Forelimb muscle (tissue), 1 donor: ENCODE results near the gene HSCB. TPM values are rescaled to one million over a fixed set of nuclear protein-coding genes. Genes with fewer than 3 reads are reported as not detected.
"Not testable (repeated sequence)": the region's sequence is repeated elsewhere in the genome, so short reads cannot be mapped to it uniquely, and the experiment has no call there.

Experiments used
- DNase-seq: peaks from one replicate; pipeline ENCODE4 v3.0.0-alpha.2; 2013; ENCODE audit warnings: low read depth
- polyA plus RNA-seq: library from polyadenylated mRNA; unstranded; fragments of 120-200 nt; gene quantifications from one replicate; pipeline ENCODE4 v1.2.1, GENCODE V29; 2013; ENCODE audit not compliant: insufficient read length

Gene HSCB
- 17.3 TPM for polyA plus RNA-seq

- DNase-seq = peak; percentile 99
Observed at GRCh38 chr22:28741785-28742561, at the start of gene HSCB, which contains the start of gene CHEK2. HSCB (plus strand) TSS chr22:28742039; CDS start chr22:28742096, 57 bp downstream. CHEK2 (minus strand) TSS chr22:28741820; CDS start chr22:28734721, 7,099 bp downstream.

GRCh38 chr22:28693041-28693760, 48.6 kb upstream of the HSCB start:
- DNase-seq = not testable (repeated sequence)

- DNase-seq = no peak
Observed at GRCh38 chr22:28702891-28703290, 38.9 kb upstream of the HSCB start.

GRCh38 chr22:28703436-28703835, 38.4 kb upstream of the HSCB start:
- DNase-seq = no peak

GRCh38 chr22:28706845-28707244, 35.0 kb upstream of the HSCB start:
- DNase-seq = no peak

- no peak for DNase-seq
Observed at GRCh38 chr22:28710107-28710506, 31.7 kb upstream of the HSCB start.

- no peak for DNase-seq
Observed at GRCh38 chr22:28710576-28711191, 31.2 kb upstream of the HSCB start.

- DNase-seq = no peak
Observed at GRCh38 chr22:28711341-28711740, 30.5 kb upstream of the HSCB start.

GRCh38 chr22:28711820-28712777, 29.7 kb upstream of the HSCB start:
- DNase-seq = no peak

GRCh38 chr22:28714043-28714628, 27.7 kb upstream of the HSCB start:
- no peak for DNase-seq

- no peak for DNase-seq
Observed at GRCh38 chr22:28715611-28716010, 26.2 kb upstream of the HSCB start.

GRCh38 chr22:28716686-28717085, 25.2 kb upstream of the HSCB start:
- DNase-seq = no peak

GRCh38 chr22:28718044-28718443, 23.8 kb upstream of the HSCB start:
- DNase-seq = no peak

- no peak for DNase-seq
Observed at GRCh38 chr22:28728002-28728401, 13.8 kb upstream of the HSCB start.

- DNase-seq = no peak
Observed at GRCh38 chr22:28728621-28729313, 13.1 kb upstream of the HSCB start.

GRCh38 chr22:28730179-28730578, 11.7 kb upstream of the HSCB start:
- no peak for DNase-seq

GRCh38 chr22:28734393-28734792, 7.4 kb upstream of the HSCB start:
- no peak for DNase-seq

GRCh38 chr22:28736301-28737155, 5.3 kb upstream of the HSCB start:
- no peak for DNase-seq

- DNase-seq = no peak
Observed at GRCh38 chr22:28737701-28738100, 4.1 kb upstream of the HSCB start.
